Activated B cell treated with CpG ODN at 0.5 μM for 24 hours (primary cell): Measurements from ENCODE around the gene AQP1. TPM values are rescaled to one million over a fixed set of nuclear protein-coding genes. Genes with fewer than 3 reads are reported as not detected.

ENCODE experiments used
- ATAC-seq: fragments of 200-7000 bp; cut with Tn5 transposase; one replicate; pipeline ENCODE4 v1.10.0; 2021; ENCODE audit warnings: low read depth, mild to moderate bottlenecking, moderate library complexity
- CTCF ChIA-PET: fragments of 350-600 bp; sonication (Branson Sonifier 250); formaldehyde crosslinking; loops from one replicate; lab custom pipeline; 2021; ENCODE audit warnings: antibody characterized with exemption; lab: Charles Lee
- POLR2A ChIA-PET: fragments of 350-600 bp; sonication (Branson Sonifier 250); formaldehyde crosslinking; loops from one replicate; lab custom pipeline; 2021; ENCODE audit warnings: antibody characterized with exemption; lab: Charles Lee
- DNase-seq: peaks from one replicate; pipeline ENCODE4 v3.0.0; 2022
- H3K27ac Mint-ChIP-seq: one replicate; pipeline ENCODE4 v1.8.0; 2020; ENCODE audit warnings: mixed read lengths
- H3K27me3 Mint-ChIP-seq: one replicate; pipeline ENCODE4 v1.8.0; 2021; ENCODE audit warnings: mixed read lengths
- H3K36me3 Mint-ChIP-seq: one replicate; pipeline ENCODE4 v1.8.0; 2021; ENCODE audit warnings: low read depth, mixed read lengths
- H3K4me1 Mint-ChIP-seq: one replicate; pipeline ENCODE4 v1.8.0; 2021; ENCODE audit warnings: mixed read lengths
- H3K4me3 Mint-ChIP-seq: one replicate; pipeline ENCODE4 v1.8.0; 2020; ENCODE audit warnings: mild to moderate bottlenecking, mixed read lengths
- H3K9me3 Mint-ChIP-seq: one replicate; pipeline ENCODE4 v1.8.0; 2020; ENCODE audit warnings: mixed read lengths
- CTCF ChIP-seq: fragments of 200-600 bp; IDR thresholded peaks from one replicate; pipeline ENCODE4 v1.8.0; 2022; ENCODE audit warnings: antibody characterized with exemption, mild to moderate bottlenecking
- intact Hi-C: fragments of 100-400 bp; cut with micrococcal nuclease; formaldehyde crosslinking; loops from one replicate; pipeline ENCODE4 v1.15.1; 2024
- total RNA-seq: library from RNA; stranded (reverse); gene quantifications from 2 replicates; pipeline ENCODE4 v1.2.3, GENCODE V29; 2022

Gene AQP1
- total RNA-seq, 1 donor from 2014 or later: 0.44 TPM

GRCh38 chr7:30877993-30878392 lies 33.7 kb upstream of the AQP1 start:
- DNase-seq: no peak
- no peak overlapping the region for H3K4me3 Mint-ChIP-seq
- TF ChIP-seq CTCF: no peak
- ChIA-PET POLR2A (no interaction called here), CTCF (no interaction called here)
- no peaks in the 10 kb centered on the region for H3K4me1 Mint-ChIP-seq
- H3K27ac Mint-ChIP-seq: no peak overlapping the region
- H3K36me3 Mint-ChIP-seq: no peaks in the 10 kb centered on the region
- no peak for ATAC-seq
- intact Hi-C loops: no loop called here
- H3K27me3 Mint-ChIP-seq: peaks cover 2% of the 10 kb centered on the region
- no peaks in the 10 kb centered on the region for H3K9me3 Mint-ChIP-seq

- POLR2A ChIA-PET: no interaction called here
- CTCF ChIA-PET: no interaction called here
These were observed 32.2 kb upstream of the AQP1 start for GRCh38 chr7:30879139-30880124.

GRCh38 chr7:30880125-30880720 lies 31.4 kb upstream of the AQP1 start:
- Mint-ChIP-seq H3K4me1 (no peaks in the 10 kb centered on the region), H3K36me3 (no peaks in the 10 kb centered on the region), H3K27me3 (peaks cover 2% of the 10 kb centered on the region), H3K27ac (no peak overlapping the region), H3K4me3 (no peak overlapping the region), H3K9me3 (no peaks in the 10 kb centered on the region)
- DNase-seq (no peak), ATAC-seq (no peak)
- POLR2A ChIA-PET: no interaction called here
- intact Hi-C loops: no loop called here
- CTCF ChIA-PET: no interaction called here
- TF ChIP-seq CTCF: no peak

More at GRCh38 chr7:30879139-30880124, 32.2 kb upstream of the AQP1 start:
- peaks cover 2% of the 10 kb centered on the region for H3K27me3 Mint-ChIP-seq
- H3K9me3 Mint-ChIP-seq: no peaks in the 10 kb centered on the region
- H3K4me1 Mint-ChIP-seq: no peaks in the 10 kb centered on the region
- no peak overlapping the region for H3K27ac Mint-ChIP-seq
- H3K4me3 Mint-ChIP-seq: no peak overlapping the region
- no peaks in the 10 kb centered on the region for H3K36me3 Mint-ChIP-seq
- ATAC-seq: no peak
- TF ChIP-seq CTCF: no peak
- intact Hi-C loops: no loop called here
- no peak for DNase-seq

- no peak for DNase-seq
- no peaks in the 10 kb centered on the region for H3K4me1 Mint-ChIP-seq
- intact Hi-C loops: no loop called here
- no peaks in the 10 kb centered on the region for H3K9me3 Mint-ChIP-seq
- H3K27ac Mint-ChIP-seq: no peak overlapping the region
- CTCF ChIA-PET: no interaction called here
- peaks cover 2% of the 10 kb centered on the region for H3K27me3 Mint-ChIP-seq
- no peak for TF ChIP-seq CTCF
- ATAC-seq: no peak
- H3K36me3 Mint-ChIP-seq: no peaks in the 10 kb centered on the region
- POLR2A ChIA-PET: no interaction called here
- no peak overlapping the region for H3K4me3 Mint-ChIP-seq
These were observed 30.7 kb upstream of the AQP1 start for GRCh38 chr7:30880941-30881340.

GRCh38 chr7:30881448-30881847 lies 30.2 kb upstream of the AQP1 start:
- intact Hi-C loops: no loop called here
- H3K36me3 Mint-ChIP-seq: no peaks in the 10 kb centered on the region
- ChIA-PET CTCF (no interaction called here), POLR2A (no interaction called here)
- H3K27me3 Mint-ChIP-seq: peaks cover 2% of the 10 kb centered on the region
- no peak for TF ChIP-seq CTCF
- no peak for ATAC-seq
- H3K27ac Mint-ChIP-seq: no peak overlapping the region
- no peaks in the 10 kb centered on the region for H3K9me3 Mint-ChIP-seq
- H3K4me1 Mint-ChIP-seq: no peaks in the 10 kb centered on the region
- no peak overlapping the region for H3K4me3 Mint-ChIP-seq
- no peak for DNase-seq
